Ammon's horn (tissue), 1 donor: ENCODE measurements around the gene HAUS8.
"Not testable (repeated sequence)": the region's sequence is repeated elsewhere in the genome, so short reads cannot be mapped to it uniquely, and the experiment has no call there.

Experiments
- DNase-seq: peaks from one replicate; pipeline ENCODE4 v3.0.0-alpha.2; 2016; ENCODE audit warnings: low spot score

HAUS8 gene, protein sequence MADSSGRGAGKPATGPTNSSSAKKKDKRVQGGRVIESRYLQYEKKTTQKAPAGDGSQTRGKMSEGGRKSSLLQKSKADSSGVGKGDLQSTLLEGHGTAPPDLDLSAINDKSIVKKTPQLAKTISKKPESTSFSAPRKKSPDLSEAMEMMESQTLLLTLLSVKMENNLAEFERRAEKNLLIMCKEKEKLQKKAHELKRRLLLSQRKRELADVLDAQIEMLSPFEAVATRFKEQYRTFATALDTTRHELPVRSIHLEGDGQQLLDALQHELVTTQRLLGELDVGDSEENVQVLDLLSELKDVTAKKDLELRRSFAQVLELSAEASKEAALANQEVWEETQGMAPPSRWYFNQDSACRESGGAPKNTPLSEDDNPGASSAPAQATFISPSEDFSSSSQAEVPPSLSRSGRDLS

DNA sequence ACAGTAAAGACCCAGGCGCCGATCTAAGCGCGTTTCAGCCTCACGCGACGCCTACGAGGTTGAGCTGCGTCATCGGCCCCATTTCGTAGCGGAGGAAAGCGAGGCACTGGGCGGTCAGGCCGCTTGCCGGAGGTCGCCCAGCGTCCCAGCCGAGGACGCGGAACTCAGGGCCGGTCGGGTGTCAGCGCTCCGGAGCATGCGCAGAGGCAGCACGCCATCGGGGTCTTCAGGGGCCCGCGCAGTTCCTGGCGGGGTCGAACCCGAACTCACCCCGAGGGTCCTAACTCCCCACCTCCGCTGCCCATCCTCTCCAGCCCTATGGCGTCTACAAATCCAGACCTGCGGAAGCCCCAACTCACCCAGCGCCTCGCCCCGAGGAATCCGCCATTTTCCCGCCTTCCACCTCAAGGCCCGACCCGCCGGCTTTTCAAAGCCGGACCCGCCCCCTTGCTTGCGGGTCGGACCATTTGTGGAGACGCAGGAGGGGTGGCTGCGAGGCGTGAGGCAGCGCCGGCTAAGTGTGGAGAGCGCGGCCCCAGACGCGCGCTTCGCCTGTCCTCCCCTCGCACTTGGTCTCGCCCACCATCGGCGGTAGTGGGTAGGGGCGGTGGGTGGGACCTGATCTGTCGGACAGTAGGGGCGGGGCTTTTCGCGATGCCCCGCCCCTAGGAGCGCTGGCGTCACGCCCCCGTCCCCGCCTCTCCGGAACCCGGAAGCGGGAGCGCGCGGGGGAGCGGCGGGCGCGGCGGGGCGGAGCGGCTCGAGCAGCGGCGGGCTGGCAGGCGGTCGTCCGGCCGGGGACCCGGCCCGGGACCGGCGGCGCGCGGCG lies at the start of gene HAUS8, which contains the start of gene MYO9B:
Gene HAUS8 (minus strand): TSS at position 418 of the 829 bp plus-strand sequence. CDS start 30 bp downstream, at position 388.
Gene MYO9B (plus strand): TSS at position 743 of the 829 bp plus-strand sequence. CDS start 25,941 bp downstream, outside the sequence.
- DNase-seq = peak; percentile 100

DNA sequence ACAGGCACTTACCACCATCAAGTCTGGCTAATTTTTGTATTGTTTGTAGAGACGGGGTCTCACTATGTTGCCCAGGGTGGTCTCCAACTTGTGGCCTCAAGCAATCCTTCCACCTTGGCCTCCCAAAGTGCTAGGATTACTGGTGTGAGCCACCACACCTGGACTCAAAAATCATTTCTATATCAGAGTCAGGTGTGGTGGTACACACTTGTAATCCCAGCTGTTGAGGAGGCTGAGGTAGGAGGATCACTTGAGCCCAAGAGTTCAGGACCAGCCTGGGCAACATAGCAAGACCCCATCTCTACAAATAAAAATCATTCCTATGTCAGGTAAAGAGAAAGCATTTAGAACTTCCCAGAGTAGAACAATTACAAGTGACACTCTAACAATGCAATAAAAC lies 48.8 kb upstream of the HAUS8 start:
- DNase-seq = no peak

DNA sequence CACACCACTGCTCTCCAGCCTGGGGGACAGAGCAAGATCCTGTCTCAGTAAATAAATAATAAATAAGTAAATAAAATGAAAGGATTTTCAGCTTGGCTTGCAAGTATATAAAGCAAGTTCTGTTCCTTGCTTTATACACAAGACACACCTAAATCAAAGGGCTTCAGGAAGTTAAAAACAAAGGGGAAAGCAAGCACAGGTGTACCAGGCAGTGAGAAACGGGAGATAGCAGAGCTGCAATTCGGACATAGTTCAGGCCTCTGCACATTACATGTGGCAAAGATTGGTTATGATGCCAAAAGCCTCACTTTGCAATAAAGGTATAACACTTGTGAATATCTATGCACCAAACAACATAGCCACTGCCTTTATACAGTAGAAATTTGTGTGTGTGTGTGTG lies 47.8 kb upstream of the HAUS8 start:
- no peak for DNase-seq

DNA sequence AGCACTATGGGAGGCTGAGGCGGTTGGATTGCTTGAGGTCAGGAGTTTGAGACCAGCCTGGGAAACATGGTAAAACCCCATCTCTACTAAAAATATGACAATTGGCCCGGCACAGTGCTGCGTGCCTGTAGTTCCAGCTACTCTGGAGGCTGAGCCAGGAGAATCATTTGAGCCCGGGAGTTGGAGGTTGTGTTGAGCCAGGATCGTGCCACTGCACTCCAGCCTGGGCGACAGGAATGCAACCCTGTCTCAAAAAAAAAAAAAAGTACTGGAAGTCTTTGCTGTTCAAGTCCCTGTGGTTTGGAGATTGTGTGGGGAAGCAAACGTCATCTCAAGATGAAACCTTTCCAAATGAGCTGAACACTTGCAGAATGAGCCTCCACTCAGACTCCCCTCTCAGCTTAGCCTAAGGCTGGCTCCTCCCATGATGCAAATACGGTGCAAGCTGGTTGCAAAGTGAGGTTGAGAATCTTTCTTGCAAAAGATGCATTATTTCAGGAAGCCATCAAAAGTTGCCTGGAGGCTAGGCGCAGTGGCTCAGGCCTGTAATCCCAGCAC lies 46.6 kb upstream of the HAUS8 start:
- no peak for DNase-seq

GRCh38 chr19:17118957-17119356 lies 43.7 kb upstream of the HAUS8 start:
- DNase-seq = no peak

GRCh38 chr19:17116996-17117702 lies 41.9 kb upstream of the HAUS8 start:
- no peak for DNase-seq

GRCh38 chr19:17114414-17114831 lies 39.2 kb upstream of the HAUS8 start:
- no peak for DNase-seq

DNA sequence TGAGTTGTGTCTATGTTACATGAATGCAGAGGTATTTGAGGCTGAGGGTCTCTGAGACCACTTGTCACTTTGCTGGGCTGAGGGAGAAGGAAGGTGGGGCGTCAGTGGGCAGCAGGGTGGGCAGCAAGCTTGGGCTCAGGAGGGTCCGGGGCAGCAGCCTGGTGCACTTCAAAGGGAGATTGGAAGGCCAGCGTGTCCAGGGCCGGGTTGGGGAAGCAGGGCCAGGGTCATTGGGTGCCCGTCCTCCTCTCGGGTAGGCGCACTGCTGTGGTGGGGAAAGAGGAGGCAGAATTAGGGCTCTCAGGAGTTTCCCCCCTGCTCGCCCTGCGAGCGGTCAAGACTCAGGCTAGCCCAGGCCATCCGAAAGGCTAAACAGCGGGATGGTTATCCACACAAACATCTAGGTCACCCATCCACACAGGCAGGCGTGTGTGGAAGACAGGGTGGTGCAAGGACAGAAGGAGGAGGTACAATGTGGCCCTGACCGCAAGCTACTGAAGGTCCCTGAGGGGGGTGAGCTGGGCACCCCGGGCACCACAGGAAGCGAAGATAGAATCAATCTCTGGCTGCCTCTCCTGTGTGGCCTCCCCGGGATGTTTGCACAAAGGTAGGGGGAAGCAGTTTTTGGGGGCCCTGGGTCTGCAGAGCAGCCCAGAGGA lies 38.0 kb upstream of the HAUS8 start:
- no peak for DNase-seq

- DNase-seq = peak; percentile 64
Observed at GRCh38 chr19:17112700-17113099, 37.4 kb upstream of the HAUS8 start.

DNA sequence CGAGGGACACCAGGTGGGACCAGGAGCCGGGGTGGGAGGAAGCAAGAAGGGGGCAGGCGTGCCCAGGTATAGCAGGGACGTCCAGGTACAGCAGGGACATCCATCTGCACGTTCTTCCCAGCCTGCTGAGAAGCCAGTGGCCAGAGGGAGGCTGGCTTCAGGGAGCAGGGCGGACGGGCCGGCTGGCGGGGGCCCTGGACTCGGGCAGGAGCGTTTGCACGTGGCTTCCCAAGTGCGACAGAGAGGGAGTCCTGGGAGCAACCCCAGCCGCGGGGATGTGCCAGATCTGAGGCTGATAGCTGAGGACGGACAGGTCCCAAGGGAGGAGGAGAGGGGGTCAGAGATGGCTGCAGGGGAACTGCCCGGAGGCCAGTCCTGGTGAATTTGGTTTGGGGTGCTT lies 37.0 kb upstream of the HAUS8 start:
- DNase-seq = no peak

DNA sequence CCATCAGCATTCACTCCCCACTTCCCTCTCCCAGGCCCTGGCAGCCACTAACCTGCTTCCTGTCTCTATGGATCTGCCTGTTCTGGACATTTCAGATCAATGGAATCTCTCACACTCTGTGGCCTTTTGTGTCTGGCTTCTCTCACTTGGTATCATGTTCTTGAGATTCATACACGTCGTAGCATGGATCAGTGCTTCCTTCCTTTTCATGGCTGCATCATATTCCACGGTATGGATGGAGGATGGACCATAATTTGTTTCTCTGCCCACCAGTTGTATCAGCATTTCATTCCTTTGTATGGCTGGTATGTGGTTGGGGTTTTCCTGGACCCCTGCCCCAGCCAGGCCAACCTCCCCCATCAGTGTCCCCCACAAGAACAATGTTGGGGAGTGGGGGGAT lies 36.5 kb upstream of the HAUS8 start:
- DNase-seq = no peak

DNA sequence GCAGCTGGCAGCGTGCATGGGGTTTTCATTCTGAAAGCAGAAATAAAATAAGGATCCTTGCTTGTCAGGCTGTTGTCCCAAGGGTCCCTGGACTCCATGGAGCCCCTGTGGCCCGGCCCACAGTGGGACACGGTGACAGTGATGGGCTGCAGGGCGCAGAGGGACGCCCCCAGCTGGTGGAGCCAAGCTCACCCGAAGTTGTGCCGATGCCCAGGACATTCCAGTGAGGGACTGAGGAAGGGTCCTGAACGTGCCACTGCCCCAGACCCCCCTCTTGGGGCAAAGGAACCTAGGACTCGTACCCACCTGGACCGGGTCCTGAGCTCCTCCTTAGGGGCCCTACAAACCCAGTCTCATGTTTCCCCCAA lies 35.3 kb upstream of the HAUS8 start:
- DNase-seq = no peak

DNA sequence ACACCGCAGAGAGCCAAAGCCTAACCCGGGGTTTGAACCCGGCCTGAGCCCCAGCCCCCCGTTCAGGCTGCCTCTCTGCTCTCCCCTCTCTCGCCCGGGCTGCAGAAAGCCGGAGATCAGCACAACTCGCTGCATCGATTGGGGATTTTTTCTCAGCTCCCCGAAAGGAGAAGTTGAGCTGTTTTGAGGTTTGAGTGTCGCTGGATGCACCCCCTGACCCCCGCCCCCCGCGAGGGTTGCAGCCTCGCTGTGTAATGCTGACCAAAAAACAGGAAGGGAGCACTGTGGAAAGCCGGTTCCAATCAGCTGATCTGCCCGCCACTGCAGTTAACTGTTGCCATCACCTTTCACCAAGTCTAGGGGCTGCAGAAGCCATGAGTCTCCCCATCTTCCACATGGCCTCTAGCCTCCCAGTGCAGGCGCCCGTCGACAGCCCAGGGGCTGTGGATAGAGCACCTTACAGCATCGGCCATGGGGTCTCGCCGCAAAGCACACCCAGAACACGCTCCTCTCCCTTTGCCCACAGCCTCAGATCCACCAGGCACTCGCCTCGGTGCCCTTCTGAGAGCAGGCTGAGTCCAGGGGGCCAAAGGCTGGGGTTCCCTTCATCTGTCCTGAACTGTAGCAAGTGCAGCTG lies 34.8 kb upstream of the HAUS8 start:
- DNase-seq = peak; percentile 63

DNA sequence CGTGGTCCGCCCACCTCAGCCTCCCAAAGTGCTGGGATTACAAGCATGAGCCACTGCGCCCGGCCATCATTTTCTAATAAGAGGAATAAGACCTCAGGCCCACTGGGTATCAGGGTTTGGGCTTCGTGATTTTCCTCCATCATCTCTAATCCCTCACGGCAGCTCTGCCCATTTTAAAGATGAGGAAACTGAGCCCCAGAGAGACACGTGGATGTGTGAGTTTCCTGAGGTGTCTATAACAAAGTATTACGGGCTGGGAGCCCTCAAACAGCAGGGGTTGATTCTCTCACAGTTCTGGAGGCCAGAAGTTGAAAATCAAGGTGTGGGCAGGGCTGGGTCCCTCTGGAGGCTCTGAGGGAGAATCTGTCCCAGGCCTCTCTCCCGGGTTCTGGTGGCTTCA lies 34.0 kb upstream of the HAUS8 start:
- no peak for DNase-seq

- no peak for DNase-seq
Observed at GRCh38 chr19:17108453-17108784, 33.2 kb upstream of the HAUS8 start.

DNA sequence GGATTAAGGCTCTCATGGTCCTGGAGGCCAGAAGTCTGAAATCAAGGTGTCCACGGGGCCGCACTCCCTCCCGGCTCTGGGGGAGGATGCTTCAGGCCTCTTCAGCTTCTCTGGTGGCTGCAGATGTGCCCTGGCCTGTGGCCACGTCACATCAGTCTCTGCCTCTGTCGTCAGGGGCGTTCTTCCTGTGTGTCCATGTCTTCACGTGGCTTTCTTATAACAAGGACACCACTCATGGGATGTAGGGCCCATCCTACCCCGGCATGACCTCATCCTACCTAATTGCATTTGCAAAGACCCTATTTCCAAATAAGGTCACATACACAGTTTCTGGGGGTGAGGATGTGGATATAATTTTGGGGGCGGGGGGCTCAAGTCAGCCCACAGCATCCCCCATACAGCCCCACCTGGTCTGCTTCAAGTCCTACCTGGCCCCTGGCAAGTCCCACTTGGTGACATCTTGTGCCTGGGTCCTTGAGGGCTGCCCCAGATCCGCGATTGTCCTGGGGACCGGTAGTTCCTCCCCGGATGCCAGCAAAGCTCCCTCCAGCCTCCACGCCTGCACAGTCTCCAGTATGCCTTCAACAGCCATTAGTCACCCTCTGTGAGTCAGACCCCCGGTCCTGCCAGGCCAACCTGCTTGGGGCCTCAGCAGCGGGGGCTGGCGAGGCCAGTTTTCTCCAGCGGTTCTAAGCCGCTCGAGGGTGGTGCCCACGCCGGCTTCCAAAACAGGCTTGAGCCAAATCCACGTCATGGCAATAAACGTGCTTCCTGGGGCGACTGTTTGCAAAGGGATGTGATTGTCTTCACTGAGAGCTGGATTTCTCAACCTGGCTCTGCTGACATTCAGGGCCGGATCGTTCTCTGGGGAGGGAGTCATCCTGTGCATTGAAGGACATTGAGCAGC lies 32.5 kb upstream of the HAUS8 start:
- peak; percentile 57 for DNase-seq

GRCh38 chr19:17106964-17107363 lies 31.7 kb upstream of the HAUS8 start:
- DNase-seq = not testable (repeated sequence)

GRCh38 chr19:17105556-17105955 lies 30.3 kb upstream of the HAUS8 start:
- no peak for DNase-seq

- DNase-seq = no peak
Observed at GRCh38 chr19:17104679-17105078, 29.4 kb upstream of the HAUS8 start.

DNA sequence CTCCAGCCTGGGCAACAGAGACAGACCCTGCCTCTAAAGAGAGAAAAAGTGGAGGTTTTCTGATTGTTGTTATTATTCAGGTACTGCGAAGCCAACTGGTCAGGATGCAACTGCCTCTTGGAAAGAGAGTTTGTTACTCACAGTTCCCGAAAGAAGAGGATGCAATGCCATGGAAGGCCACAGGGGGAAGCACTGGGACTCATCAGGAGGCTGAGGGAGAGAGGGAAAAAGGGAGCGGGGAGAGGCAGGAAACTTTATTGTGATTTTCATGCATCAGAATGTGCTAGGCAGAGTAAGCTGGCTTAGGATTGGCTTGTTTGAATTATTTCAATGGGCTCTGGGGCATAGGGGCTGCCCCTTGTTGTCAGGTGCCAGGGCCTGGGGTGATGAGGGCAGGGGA lies 27.9 kb upstream of the HAUS8 start:
- DNase-seq = no peak
